Neural cell (in vitro differentiated cells): Measurements from ENCODE around the gene RGS17.
"Not testable (repeated sequence)": the region's sequence is repeated elsewhere in the genome, so short reads cannot be mapped to it uniquely, and the experiment has no call there.

Experiments
- EP300 ChIP-seq: fragments of 450-650 bp; conservative IDR thresholded peaks from 2 replicates; pipeline ENCODE4 v1.6.1; 2014; ENCODE audit warnings: antibody characterized with exemption, mild to moderate bottlenecking, moderate library complexity; ENCODE audit not compliant: poor library complexity, severe bottlenecking
- EZH2 ChIP-seq: fragments of 200-600, 300-800 bp; shearing (Covaris generic), sonication (generic); IDR thresholded peaks from 2 replicates; pipeline ENCODE4 v1.6.1; 2014; ENCODE audit warnings: antibody characterized with exemption, low read length, borderline replicate concordance, mild to moderate bottlenecking; ENCODE audit not compliant: insufficient read depth, poor library complexity, severe bottlenecking
- POLR2AphosphoS5 ChIP-seq: IDR thresholded peaks from 2 replicates; pipeline ENCODE4 v1.6.1; 2012
- RAD21 ChIP-seq: fragments of 450-650 bp; conservative IDR thresholded peaks from 2 replicates; pipeline ENCODE4 v1.6.1; 2014; ENCODE audit warnings: antibody characterized with exemption, mild to moderate bottlenecking, moderate library complexity
- SMC3 ChIP-seq: fragments of 450-650 bp; conservative IDR thresholded peaks from 2 replicates; pipeline ENCODE4 v1.6.1; 2014; ENCODE audit warnings: antibody characterized with exemption, mild to moderate bottlenecking, moderate library complexity; ENCODE audit not compliant: poor library complexity
- TAF1 ChIP-seq: IDR thresholded peaks from 2 replicates; pipeline ENCODE4 v1.6.1; 2012; ENCODE audit warnings: low read depth
- TF ChIP-seq, protein P1 (sequence below): fragments of 450-650 bp; IDR thresholded peaks from 2 replicates; pipeline ENCODE4 v1.5.1; 2014; ENCODE audit warnings: antibody characterized with exemption, mild to moderate bottlenecking, moderate library complexity; ENCODE audit not compliant: poor library complexity, severe bottlenecking
- TF ChIP-seq, protein P2 (sequence below): IDR thresholded peaks from 2 replicates; pipeline ENCODE4 v1.6.1; 2012; ENCODE audit warnings: borderline replicate concordance

DNA sequence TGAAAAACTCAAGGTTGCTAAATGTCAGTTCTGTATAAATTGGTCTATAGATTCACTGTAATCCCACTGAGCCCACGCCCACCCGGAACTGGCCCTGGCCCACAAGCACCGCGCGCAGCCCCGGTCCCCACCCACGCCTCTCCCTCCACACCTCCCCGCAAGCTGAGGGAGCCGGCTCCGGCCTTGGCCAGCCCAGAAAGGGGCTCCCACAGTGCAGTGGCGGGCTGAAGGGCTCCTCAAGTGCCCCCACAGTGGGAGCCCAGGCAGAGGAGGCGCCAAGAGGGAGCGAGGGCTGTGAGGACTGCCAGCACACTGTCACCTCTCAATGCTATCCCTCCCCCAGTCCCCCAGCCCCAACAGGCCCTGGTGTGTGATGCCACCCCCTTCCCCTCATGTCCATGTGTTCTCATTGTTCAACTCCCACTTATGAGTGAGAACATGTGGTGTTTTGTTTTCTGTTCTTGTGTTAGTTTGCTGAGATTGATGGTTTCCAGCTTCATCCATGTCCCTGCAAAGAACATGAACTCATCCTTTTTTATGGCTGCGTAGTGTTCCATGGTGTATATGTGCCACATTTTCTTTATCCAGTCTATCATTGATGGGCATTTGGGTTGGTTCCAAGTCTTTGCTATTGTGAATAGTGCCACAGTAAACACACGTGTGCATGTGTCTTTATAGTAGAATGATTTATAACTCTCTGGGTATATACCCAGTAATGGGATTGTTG, 164.8 kb downstream of the RGS17 start:
- TF ChIP-seq, protein P1, sequence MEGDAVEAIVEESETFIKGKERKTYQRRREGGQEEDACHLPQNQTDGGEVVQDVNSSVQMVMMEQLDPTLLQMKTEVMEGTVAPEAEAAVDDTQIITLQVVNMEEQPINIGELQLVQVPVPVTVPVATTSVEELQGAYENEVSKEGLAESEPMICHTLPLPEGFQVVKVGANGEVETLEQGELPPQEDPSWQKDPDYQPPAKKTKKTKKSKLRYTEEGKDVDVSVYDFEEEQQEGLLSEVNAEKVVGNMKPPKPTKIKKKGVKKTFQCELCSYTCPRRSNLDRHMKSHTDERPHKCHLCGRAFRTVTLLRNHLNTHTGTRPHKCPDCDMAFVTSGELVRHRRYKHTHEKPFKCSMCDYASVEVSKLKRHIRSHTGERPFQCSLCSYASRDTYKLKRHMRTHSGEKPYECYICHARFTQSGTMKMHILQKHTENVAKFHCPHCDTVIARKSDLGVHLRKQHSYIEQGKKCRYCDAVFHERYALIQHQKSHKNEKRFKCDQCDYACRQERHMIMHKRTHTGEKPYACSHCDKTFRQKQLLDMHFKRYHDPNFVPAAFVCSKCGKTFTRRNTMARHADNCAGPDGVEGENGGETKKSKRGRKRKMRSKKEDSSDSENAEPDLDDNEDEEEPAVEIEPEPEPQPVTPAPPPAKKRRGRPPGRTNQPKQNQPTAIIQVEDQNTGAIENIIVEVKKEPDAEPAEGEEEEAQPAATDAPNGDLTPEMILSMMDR, result not testable (repeated sequence)
- not testable (repeated sequence) for TF ChIP-seq EZH2, RAD21, EP300, TAF1, POLR2AphosphoS5, SMC3
- TF ChIP-seq, protein P2, sequence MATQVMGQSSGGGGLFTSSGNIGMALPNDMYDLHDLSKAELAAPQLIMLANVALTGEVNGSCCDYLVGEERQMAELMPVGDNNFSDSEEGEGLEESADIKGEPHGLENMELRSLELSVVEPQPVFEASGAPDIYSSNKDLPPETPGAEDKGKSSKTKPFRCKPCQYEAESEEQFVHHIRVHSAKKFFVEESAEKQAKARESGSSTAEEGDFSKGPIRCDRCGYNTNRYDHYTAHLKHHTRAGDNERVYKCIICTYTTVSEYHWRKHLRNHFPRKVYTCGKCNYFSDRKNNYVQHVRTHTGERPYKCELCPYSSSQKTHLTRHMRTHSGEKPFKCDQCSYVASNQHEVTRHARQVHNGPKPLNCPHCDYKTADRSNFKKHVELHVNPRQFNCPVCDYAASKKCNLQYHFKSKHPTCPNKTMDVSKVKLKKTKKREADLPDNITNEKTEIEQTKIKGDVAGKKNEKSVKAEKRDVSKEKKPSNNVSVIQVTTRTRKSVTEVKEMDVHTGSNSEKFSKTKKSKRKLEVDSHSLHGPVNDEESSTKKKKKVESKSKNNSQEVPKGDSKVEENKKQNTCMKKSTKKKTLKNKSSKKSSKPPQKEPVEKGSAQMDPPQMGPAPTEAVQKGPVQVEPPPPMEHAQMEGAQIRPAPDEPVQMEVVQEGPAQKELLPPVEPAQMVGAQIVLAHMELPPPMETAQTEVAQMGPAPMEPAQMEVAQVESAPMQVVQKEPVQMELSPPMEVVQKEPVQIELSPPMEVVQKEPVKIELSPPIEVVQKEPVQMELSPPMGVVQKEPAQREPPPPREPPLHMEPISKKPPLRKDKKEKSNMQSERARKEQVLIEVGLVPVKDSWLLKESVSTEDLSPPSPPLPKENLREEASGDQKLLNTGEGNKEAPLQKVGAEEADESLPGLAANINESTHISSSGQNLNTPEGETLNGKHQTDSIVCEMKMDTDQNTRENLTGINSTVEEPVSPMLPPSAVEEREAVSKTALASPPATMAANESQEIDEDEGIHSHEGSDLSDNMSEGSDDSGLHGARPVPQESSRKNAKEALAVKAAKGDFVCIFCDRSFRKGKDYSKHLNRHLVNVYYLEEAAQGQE, result not testable (repeated sequence)
